GM18508 (cell line): ENCODE data around the gene COP1.
"Not testable (repeated sequence)": the region's sequence is repeated elsewhere in the genome, so short reads cannot be mapped to it uniquely, and the experiment has no call there.

Experiments used
- ATAC-seq: cut with Tn5 transposase; IDR thresholded peaks from one replicate; pipeline ENCODE4 v1.9.1; 2021; ENCODE audit warnings: moderate number of reproducible peaks; ENCODE audit not compliant: insufficient read depth, unreplicated experiment

COP1 gene

DNA sequence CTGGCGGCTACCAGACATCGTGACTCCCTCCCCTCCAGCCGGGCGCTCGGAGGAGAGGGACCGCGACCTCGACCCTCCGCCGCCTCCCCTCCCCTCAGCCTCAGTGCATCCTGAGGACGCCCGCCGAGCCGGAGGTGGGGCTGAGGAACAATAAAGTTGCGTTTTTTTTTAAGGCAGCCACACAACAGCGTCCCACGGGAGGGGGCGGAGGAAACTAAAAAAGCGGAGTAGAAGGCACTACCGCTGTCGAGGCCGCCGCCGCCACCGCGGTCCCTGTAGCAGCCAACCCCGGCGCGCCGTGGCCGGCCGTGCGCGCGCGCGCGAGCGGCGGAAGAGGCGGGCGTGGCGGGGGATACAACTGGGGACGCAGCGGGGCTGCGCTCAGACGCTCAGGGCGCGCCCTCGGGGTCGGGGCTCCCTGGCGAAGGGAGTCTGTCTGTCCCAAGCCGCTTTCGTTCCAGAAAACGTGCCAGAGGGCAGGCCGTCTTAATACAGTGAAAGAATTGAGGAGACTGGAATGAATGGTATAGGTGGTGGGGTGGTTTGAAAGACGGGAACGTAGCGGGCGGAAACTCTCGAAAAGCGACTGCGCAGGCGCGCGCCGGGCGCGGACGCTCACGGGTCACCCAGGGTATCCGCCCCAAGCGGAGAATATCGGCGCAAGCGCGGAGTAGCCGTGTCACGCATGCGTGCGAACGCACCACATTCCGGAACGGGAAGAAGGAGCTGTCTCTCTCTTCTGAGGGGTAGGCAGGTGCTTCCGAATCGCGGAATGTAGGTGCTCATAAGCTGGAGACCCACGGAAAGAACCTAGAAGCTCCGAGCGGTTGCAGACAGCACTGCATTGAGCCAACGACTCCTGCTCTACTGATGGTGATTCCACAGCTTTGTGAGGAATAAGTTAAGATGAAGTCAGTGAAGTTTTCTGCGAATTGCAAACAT lies at the start of gene COP1:
TSS of gene COP1 (minus strand) at position 326 of the 942 bp plus-strand sequence. CDS start at position 18, 308 bp downstream.
- ATAC-seq: peak; percentile 57

DNA sequence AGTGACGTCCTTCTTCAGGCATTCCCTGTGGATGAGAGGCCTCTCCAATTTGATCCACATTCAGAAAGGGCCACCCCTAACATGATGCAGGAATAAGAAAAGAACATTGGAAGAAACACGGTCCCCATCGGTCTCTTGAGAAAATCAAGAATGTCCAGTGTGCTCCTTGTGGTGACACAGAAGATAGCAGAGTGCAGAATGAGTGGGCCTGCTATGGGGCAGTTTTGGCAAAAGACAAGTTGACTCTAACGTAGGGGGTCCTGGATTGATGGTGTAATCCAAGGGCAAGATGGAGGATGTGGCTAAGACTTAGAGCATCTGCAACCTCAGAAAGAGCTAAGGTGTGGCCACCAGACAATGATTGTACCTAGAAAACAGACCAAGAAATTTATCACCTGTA lies 45.1 kb upstream of the COP1 start:
- no peak for ATAC-seq

DNA sequence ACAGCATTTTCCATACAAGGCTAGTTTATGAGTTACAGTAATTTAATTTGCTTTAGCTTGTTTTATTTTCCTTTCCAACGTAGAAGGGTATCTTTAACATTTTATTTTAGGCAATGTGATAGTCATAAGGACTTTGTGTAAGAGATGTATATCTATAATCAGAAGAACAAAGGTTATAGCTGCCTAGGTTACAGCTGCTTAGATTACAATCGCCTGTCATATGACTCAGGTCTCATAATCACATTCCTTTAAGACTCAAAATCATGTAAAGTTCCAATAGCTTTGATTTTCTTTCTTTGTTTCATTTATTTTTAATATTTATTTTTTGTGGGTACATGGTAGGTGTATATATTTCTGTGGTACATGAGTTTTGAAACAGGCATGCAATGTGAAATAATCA lies 37.8 kb upstream of the COP1 start:
- ATAC-seq: no peak

DNA sequence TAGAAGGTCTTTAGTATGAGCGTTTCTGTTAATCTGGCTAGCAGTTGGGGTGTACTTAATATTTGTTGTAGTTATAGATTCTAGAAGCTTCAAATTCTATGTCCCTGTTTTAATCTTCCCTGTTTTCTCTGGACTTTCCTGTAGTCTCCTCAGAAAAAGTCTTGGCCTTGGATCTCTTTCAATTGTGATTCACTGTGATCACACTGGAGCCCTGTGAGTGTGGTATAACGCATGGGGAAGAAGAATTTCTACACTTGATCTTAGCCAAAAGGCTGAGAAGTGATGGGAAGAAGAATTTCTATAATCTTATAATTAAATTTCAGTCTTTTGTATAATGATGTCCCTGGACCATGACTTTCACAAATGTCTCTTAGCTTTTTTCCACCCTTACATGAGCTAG lies 36.7 kb upstream of the COP1 start:
- no peak for ATAC-seq

DNA sequence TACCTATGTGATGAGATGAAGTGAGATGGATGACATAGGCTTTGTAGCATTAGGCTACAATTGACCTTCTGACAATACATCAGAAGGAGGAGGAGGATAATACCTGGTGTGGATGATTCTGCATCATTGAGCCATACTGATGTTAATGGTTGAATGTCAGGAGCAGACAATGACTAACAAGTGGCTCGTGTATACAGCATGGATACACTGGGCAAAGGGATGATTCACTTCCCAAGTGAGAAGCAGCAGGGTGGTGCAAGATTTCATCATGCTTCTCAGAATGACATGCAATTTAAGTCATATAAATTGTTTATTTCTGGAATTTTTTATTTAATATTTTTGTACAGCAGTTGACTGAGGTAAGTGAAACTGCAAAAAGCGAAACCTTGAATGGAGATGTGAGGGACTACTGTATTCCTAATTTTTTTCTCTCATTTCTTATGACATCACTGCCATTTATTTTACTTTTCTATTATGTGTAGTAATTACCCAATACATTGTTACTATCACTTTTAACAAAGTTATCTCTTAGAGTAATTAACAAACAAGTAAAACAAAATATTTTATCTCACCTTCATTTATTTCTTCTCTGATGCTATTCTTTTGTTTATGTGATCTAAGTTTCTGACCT lies 34.4 kb upstream of the COP1 start:
- ATAC-seq: no peak

DNA sequence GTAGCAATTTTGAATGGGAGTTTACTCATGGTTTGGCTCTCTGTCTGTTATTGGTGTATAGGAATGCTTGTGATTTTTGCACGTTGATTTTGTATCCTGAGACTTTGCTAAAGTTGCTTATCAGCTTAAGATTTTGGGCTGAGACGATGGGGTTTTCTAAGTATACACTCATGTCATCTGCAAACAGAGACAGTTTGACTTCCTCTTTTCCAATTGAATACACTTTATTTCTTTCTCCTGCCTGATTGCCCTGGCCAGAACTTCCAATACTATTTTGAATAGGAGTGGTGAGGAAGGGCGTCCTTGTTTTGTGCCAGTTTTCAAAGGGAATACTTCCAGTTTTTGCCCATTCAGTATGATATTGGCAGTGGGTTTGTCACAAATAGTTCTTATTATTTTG lies 26.6 kb upstream of the COP1 start:
- ATAC-seq: not testable (repeated sequence)

DNA sequence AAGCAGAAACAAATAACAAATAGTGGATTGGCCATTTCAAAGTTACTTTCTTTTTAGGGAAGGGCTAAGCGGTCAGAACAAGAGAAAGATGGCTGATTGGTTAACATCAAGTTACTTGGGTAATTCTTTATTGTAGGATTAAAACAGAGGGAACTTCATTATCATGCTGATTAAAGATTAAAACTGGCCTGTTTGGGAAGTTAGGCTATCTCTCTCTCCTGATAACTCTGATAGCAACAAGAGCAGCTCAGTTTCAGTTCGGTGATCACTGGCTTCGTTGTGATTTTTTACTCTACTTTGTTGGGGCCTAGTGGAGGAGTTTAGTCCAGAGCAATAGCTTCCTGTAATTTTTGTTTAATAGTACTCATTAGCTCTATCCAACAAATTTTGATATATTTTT lies 20.5 kb upstream of the COP1 start:
- ATAC-seq: no peak

DNA sequence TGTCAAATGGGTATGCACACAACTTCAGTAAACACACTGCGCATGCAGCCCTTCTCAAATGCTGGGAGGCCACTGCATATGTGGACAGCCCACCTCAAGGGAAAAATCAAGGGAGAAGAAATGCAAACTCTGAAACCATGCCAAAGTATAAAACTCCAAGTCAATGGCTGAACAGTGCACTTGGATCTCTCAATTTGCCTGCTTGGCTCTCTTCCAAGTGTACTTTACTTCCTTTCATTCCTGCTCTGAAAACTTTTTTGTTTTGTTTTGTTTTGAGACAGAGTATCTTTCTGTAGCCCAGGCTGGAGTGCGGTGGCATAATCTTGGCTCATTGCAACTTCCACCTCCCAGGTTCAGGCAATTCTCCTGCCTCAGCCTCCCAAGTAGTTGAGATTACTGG lies 18.8 kb upstream of the COP1 start:
- ATAC-seq: no peak

DNA sequence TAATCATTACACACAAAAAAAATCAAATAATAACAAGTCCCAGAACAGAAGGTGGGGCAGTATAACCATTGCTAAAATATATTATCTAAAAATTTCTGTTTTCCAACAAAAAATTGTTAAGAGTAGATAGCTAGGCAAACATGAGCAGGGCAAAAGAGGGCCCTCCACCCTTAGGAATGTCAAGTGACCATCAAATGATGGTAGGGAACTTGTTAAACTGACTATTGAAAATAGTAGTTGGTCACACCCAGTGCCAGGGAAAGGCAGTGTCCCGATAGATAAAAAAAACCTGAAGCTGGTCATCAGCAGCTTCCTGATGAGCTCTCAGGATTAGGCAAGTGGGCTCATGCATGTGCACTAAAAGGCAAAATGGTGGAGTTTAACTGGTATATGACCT lies 18.4 kb upstream of the COP1 start:
- no peak for ATAC-seq

DNA sequence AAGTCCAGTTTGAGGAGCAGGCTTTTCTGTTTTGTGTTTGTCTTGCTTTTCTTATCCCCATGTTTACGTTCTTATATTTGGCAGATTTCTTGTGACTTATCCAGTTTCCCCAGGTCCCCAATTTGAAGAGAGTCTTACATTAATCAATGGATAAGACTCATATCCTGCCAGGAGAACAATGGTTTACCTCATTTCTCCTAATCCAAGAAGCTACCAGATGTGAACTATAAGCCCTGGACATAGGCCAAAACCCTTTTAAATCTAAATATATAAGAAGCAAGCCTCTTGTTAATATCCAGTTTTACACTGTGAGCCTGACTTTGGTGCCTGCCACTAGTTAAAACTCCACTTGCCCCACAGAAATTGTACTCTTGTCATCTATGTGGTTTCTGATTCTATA lies 15.1 kb upstream of the COP1 start:
- ATAC-seq: no peak

DNA sequence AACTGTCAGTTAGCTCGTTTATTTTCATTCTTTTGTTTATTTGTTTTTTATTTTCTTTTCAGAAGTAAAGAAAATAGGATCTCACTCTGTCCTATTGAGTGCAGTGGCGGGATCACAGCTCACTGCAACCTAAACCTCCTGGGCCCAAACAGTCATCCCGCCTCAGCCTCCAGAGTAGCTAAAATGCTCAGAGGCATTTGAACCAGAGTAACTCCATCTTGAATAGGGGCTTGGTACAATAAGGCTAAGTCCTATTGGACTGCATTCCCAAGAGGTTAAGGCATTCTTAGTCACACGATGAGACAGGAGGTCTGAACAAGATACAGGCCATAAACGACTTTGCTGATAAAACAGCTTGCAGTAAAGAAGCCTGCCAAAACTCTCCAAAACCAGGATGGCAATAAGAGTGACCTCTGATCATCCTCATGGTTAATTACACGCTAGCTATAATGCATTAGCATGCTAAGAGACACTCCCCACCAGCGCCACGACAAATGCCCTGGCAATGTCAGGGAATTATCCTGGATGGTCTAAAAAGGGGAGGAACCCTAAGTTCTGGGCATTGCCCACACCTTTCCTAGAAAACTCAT lies 13.1 kb upstream of the COP1 start:
- no peak for ATAC-seq

DNA sequence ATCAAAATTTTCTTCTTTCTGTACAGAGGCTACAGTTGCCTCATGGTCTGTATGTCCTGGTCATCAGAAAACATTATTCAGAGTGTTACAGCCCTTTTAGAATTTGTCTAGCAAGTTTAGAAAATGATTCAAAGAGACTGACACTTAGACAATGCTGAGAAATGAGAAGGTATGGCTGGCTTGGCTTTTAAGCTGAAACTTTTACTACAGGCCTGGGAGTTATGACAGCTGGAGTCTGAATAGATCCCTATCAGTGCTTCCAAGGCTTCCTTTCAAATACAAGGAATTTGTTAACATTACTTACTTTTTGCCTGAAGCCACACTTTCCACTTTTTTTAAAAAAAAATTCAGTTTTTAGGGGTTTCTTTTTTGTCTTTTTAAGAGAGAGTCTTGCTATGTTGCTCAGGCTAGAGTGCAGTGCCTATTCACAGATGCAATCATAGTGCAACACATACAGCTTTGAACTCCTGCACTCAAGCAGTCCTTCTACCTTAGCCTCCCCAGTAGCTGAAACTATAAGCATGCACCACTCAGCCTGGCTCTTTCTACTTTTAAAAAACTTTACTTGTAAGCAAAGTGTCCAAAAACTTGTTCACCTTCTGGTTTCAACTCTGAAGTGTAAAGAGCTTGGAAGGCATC lies 10.5 kb upstream of the COP1 start:
- ATAC-seq: no peak

DNA sequence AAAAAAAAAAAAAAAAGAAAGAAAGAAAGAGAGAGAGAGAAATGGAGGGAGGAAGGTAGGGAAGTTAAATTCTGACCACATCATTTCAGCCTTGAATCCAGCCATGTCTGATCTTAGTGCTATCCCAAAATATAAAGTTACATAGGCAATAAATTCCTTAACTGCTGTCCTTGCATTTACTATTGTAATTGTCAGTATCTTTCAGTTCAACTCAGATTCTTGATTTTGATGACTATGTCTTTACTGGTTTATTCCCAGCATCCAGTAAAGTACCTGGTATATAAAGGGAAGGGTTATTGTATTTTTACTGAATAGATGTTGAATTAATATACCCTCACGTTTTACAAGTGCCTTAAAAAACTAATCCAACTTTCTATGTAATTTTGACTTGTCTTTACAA lies 8.9 kb upstream of the COP1 start:
- no peak for ATAC-seq

DNA sequence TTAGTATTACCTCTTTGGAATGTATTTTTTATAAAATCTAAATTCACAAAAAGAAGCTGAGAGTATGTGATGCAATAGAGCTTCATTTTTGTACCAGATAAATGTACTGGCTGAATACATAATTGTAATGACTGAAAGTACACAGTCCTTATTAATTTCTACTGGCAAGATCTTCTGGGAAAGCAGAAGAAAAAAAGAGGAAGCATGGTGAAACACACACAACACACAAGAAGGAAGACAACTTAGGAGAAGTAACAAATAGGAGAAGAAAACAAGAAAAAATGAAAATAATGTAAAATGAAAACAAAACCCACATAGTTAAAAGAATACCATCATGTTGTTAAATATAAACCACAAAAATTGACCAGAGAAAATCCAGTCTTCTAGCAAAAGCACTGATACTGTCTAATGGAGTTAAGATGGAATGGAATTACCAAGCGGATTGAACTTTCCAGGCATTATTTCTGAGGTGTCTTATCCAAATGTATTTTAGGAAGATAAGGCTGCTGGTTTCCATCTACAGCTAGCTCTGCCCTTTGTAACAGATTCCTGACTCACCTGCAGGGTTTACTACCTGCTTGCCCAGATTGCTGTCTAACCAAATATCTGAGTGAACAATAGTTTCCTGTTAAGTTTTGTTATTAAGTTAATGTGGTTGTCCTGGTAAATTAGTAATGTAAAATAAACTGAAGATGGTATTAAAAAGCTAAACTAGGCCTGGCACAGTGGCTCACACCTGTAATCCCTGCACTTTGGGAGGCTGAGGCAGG lies 4.5 kb upstream of the COP1 start:
- ATAC-seq: no peak

DNA sequence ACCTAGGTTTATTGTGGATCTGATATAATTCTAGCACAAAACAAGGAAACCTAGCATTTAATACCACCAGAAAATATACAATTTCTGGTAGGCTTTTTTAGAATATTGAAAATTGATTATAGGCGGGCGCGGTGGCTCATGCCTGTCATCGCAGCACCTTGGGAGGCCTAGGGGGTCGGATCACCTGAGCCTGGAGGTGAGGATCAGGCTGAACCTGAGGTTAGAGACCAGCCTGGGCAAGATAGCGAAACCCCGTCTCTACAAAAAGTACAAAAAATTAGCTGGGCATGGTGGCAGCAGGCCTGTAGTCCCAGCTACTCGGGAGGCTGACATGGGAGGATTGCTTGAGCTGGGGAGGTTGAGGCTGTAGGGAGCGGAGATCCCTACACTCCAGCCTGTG lies 948 bp upstream of the COP1 start:
- no peak for ATAC-seq

DNA sequence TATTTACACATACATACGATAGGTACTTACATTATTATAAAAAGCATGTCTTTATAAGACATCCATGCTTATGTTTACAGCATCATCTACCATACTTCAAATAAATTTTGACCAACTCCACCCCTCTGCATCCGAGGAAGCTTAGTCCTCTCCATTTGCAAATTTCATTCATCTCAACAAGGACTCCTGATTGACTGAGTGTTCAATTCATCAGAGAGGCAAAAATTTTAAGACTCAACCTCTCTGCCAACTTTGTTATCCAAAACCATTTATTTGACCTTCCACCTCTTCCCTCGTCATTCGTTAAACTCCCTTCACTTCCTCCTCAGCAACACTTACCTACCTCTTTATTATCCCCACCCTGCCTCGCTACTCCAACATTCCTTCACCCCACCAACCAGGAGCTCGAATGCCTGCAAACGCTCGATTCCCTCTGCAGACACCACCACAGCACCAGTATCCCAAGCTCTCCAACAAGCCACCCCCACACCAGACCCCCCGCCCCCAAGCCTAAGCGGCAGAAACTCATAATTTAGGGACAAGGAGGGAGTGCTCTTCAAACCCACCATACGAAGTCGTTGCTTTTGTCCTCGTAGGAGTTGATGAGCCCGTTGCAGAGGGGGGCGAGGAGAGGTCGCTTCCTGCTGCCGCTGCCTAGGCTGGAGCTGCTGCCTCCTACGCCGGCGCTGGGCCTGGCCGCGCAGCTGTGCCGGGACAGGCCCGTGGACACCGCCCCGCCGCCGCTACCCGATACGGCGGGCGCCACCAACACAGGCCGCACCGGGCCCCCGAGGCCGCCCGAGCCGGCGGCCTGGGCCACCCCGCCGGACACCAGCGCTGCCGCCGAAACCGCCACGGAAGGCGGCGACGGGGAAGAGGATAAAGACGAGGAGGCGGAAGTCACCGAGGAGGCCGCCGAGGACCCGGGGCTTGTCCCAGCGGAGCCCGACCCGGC lies 803 bp downstream of the COP1 start:
- ATAC-seq: peak; percentile 6

DNA sequence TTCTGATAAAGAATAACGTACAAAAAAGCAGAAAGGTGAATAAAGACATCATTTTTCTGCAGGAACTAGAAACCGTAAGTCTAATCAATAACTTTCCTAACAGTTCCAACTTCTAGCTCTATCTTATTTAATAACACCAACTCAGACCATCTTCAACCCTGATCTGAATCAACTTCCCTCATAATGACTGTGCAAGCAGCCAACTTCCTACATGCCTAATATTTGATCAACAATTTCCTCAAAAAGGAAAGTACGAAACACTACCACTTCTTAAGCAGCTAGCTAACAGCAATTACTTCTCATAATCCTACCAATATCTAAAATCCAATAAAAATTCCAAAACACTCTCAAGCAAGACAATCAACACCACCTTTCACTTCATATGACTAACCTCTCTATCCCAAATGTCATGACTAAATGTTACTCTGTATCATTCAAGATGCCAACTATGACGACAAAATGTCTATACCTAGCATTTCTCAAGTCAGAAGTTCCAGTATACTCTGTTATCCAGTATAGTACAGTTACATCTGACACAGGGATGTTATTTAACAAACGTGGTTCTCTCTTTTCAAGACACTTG lies 1.7 kb downstream of the COP1 start:
- ATAC-seq: no peak

DNA sequence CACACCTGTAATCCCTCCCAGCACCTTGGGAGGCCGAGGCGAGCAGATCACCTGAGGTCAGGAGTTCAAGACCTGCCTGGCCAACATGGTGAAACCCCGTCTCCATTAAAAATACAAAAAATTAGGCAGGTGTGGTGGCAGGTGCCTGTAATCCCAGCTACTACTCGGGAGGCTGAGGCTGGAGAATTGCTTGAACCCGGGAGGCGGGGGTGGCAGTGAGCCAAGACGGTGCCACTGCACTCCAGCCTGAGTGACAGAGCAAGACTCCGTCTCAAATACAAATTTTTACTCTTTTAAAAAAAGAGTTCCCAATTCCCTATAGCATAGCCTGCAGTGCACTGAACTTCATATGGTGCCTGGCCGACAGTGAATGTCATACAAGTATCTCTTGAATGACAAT lies 2.4 kb downstream of the COP1 start:
- not testable (repeated sequence) for ATAC-seq

DNA sequence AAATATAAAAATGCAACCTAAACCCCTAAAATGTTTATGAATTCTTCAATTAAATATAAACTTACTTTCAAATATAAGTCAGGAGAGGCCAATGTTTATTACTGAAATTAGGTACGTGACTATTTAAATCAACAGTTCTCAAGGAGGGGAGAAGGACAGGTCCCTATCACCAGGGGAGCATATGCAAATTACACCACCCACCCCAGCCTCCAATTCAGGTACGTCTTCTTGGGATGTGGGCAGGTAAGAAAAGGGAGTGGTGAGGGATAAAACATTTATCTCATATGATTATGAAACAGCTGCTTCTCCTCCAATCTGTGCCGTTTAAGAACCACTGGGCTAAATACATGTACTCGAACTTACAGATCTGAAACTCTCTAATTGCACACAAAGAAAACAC lies 3.4 kb downstream of the COP1 start:
- ATAC-seq: no peak
